Measurements from ENCODE around the gene LRMDA.

Gene LRMDA

DNA sequence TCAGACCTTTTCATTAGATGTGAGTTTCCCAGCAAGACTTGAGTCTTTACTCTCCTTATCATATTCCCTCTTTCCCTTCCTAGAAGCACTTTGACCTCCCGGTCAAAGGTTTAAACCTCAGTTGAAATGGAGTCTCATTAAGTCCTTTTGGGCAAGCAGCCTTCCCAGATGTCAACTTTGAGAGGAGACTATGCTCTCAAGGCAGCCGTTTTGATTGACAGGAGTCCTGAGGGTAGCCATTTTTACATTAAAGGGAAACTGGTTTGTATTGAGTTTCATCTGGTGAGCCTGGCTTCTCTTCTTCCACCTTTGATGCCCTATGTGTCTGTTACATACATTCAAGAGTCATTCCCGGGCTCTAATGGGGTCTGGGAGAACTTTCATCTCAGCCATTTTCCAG is 685.1 kb downstream of the LRMDA start:
- TF ChIP-seq EGR1 (IDR thresholded peaks at IDR 0.05) (no peak), CEBPB (IDR thresholded peaks at IDR 0.05) (no peak), EP300 (IDR thresholded peaks at IDR 0.05; ENCODE audit: borderline replicate concordance) (no peak), TEAD4 (IDR thresholded peaks at IDR 0.05) (no peak), ZBTB7A (IDR thresholded peaks at IDR 0.05; ENCODE audit: low read depth) (no peak), TCF12 (IDR thresholded peaks at IDR 0.05; ENCODE audit: low read depth) (no peak), NFIC (IDR thresholded peaks at IDR 0.05) (no peak), YY1 (IDR thresholded peaks at IDR 0.05; ENCODE audit: low read depth) (no peak)
- TF ChIP-seq, protein P1, sequence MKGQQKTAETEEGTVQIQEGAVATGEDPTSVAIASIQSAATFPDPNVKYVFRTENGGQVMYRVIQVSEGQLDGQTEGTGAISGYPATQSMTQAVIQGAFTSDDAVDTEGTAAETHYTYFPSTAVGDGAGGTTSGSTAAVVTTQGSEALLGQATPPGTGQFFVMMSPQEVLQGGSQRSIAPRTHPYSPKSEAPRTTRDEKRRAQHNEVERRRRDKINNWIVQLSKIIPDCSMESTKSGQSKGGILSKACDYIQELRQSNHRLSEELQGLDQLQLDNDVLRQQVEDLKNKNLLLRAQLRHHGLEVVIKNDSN (IDR thresholded peaks at IDR 0.05) = no peak
- TF ChIP-seq, protein P2, sequence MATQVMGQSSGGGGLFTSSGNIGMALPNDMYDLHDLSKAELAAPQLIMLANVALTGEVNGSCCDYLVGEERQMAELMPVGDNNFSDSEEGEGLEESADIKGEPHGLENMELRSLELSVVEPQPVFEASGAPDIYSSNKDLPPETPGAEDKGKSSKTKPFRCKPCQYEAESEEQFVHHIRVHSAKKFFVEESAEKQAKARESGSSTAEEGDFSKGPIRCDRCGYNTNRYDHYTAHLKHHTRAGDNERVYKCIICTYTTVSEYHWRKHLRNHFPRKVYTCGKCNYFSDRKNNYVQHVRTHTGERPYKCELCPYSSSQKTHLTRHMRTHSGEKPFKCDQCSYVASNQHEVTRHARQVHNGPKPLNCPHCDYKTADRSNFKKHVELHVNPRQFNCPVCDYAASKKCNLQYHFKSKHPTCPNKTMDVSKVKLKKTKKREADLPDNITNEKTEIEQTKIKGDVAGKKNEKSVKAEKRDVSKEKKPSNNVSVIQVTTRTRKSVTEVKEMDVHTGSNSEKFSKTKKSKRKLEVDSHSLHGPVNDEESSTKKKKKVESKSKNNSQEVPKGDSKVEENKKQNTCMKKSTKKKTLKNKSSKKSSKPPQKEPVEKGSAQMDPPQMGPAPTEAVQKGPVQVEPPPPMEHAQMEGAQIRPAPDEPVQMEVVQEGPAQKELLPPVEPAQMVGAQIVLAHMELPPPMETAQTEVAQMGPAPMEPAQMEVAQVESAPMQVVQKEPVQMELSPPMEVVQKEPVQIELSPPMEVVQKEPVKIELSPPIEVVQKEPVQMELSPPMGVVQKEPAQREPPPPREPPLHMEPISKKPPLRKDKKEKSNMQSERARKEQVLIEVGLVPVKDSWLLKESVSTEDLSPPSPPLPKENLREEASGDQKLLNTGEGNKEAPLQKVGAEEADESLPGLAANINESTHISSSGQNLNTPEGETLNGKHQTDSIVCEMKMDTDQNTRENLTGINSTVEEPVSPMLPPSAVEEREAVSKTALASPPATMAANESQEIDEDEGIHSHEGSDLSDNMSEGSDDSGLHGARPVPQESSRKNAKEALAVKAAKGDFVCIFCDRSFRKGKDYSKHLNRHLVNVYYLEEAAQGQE (IDR thresholded peaks at IDR 0.05; ENCODE audit: low read depth) = no peak

DNA sequence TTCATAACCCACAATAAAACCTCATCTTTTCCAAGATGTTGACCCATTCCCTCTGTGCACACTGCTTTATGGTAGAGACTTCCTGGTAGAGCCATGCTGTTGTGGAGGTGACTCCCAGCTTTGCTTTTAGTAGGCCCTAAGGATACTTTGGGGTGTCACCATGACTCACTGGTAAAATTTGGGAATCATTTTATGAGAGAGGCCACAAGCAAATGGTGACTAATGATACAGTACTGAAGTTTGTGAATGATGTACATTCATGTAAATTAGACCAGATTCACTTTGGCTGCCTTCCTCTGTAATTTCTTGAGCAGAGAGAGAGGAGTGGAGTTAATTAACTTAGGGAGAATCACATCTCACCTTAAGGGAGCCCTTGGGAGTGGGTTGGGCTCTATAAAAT is 686.5 kb downstream of the LRMDA start:
- TF ChIP-seq TCF12 (IDR thresholded peaks at IDR 0.05; ENCODE audit: low read depth) = no peak
- no peak for TF ChIP-seq FOXM1 (IDR thresholded peaks at IDR 0.05; ENCODE audit: borderline replicate concordance, low read depth)
- no peak for TF ChIP-seq YY1 (IDR thresholded peaks at IDR 0.05; ENCODE audit: low read depth)
- no peak for TF ChIP-seq RAD21 (IDR thresholded peaks at IDR 0.05; ENCODE audit: low read depth)
- TF ChIP-seq ZBTB7A (IDR thresholded peaks at IDR 0.05; ENCODE audit: low read depth) = no peak
- TF ChIP-seq, protein P1 (IDR thresholded peaks at IDR 0.05) = no peak

DNA sequence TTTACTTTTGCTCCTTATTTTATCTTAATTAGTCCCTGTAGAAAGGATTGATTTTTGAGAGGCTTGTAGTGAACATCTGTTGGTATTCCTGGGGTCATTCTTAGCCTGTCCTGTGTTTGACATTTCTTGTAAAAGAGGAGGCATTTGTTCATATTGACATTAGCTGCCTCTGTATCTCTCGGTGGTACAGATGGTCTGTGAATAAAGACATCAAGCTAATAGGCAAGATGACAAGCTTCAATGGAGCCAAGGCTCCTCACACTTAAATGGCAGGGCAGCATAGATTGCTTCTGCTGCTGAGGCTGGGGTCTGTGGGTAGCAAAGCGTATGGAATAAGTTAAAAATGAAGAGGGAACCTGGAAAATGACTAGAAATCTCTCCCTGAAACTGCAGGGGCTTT is 687.6 kb downstream of the LRMDA start:
- TF ChIP-seq ZBTB7A (IDR thresholded peaks at IDR 0.05; ENCODE audit: low read depth) = no peak
- TF ChIP-seq, protein P2 (IDR thresholded peaks at IDR 0.05; ENCODE audit: low read depth) = no peak
- TF ChIP-seq TCF12 (IDR thresholded peaks at IDR 0.05; ENCODE audit: low read depth) = no peak

DNA sequence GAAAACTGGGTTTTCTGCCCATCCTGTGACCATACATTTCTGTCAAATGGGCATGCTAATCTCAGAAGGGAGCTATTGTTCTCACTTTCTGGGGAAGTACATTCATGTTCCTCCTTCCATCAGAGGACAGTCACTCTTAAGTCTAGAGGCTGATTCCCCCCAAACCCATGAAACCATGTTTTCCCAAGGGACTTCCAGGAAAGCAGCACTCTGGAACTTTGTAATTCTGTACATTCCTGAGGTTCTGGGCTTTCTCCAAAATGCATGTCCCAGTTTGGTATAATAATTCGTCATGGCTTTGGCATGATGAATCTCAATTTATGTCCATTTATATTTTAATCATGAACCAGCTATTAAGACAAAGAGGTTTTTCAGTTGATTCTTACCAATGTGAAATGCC is 688.1 kb downstream of the LRMDA start:
- no peak for TF ChIP-seq RAD21 (IDR thresholded peaks at IDR 0.05; ENCODE audit: low read depth)
- TF ChIP-seq EGR1 (IDR thresholded peaks at IDR 0.05) = no peak
- TF ChIP-seq TAF1 (IDR thresholded peaks at IDR 0.05; ENCODE audit: low read depth) = no peak
- no peak for TF ChIP-seq CREB1 (IDR thresholded peaks at IDR 0.05; ENCODE audit: low read depth)
- no peak for TF ChIP-seq YY1 (IDR thresholded peaks at IDR 0.05; ENCODE audit: low read depth)
- no peak for TF ChIP-seq EP300 (IDR thresholded peaks at IDR 0.05; ENCODE audit: borderline replicate concordance)
- TF ChIP-seq, protein P1 (IDR thresholded peaks at IDR 0.05) = no peak
- no peak for TF ChIP-seq TCF12 (IDR thresholded peaks at IDR 0.05; ENCODE audit: low read depth)
- TF ChIP-seq NFIC (IDR thresholded peaks at IDR 0.05) = no peak
- TF ChIP-seq FOXM1 (IDR thresholded peaks at IDR 0.05; ENCODE audit: borderline replicate concordance, low read depth) = no peak
- no peak for TF ChIP-seq ZBTB7A (IDR thresholded peaks at IDR 0.05; ENCODE audit: low read depth)
- TF ChIP-seq CEBPB (IDR thresholded peaks at IDR 0.05) = no peak
- TF ChIP-seq, protein P3, sequence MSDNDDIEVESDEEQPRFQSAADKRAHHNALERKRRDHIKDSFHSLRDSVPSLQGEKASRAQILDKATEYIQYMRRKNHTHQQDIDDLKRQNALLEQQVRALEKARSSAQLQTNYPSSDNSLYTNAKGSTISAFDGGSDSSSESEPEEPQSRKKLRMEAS (IDR thresholded peaks at IDR 0.05) = no peak
- no peak for TF ChIP-seq TEAD4 (IDR thresholded peaks at IDR 0.05)
- TF ChIP-seq, protein P2 (IDR thresholded peaks at IDR 0.05; ENCODE audit: low read depth) = no peak

DNA sequence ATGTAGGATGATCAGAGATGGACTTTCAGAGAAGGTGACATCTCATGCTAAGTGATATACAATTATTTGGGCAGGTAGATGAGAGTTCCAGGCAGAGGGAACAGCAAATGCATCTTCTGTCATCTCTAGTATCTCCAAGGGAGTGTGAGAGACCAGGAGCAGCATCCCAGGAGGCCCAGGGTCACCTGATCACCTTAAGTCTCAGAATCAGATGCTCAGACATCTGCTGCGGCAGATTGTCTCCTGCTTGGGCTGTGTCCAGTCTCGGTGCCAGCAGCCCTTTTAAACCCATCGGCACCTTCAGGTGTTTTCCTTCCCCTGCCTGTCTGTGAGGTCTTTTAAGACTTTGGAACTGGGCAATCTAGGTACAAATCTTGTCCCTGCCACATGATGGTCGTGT is 690.6 kb downstream of the LRMDA start:
- TF ChIP-seq EGR1 (IDR thresholded peaks at IDR 0.05) (no peak), CEBPB (IDR thresholded peaks at IDR 0.05) (no peak), NFIC (IDR thresholded peaks at IDR 0.05) (no peak)
- TF ChIP-seq, protein P3 (IDR thresholded peaks at IDR 0.05) = no peak
- TF ChIP-seq, protein P1 (IDR thresholded peaks at IDR 0.05) = no peak

Data from Ishikawa (cell line).